22Rv1 (cell line): ENCODE data around the gene ZNF280C.
"Not testable (repeated sequence)": the region's sequence is repeated elsewhere in the genome, so short reads cannot be mapped to it uniquely, and the experiment has no call there.

Experiments
- H3K27ac ChIP-seq: fragments of 450-650 bp; 2 replicates; pipeline ENCODE4 v1.5.1; 2017
- CTCF ChIP-seq: fragments of 450-650 bp; IDR thresholded peaks from 2 replicates; pipeline ENCODE4 v1.5.1; 2017; ENCODE audit warnings: mild to moderate bottlenecking
- ZFX ChIP-seq: fragments of 450-650 bp; IDR thresholded peaks from 2 replicates; pipeline ENCODE4 v1.6.1; 2017; ENCODE audit warnings: antibody characterized with exemption, borderline replicate concordance

Gene ZNF280C

GRCh38 chrX:130296297-130296678 is 27.6 kb upstream of the ZNF280C start:
- TF ChIP-seq CTCF (no peak), ZFX (no peak)
- H3K27ac ChIP-seq, result no peak overlapping the region

GRCh38 chrX:130295519-130296296 is 27.0 kb upstream of the ZNF280C start:
- no peak overlapping the region for H3K27ac ChIP-seq
- TF ChIP-seq CTCF (no peak), ZFX (no peak)

- TF ChIP-seq ZFX, result no peak
- TF ChIP-seq CTCF, result no peak
These were observed 18.5 kb upstream of the ZNF280C start for GRCh38 chrX:130287071-130287770.

GRCh38 chrX:130285710-130286109 is 17.0 kb upstream of the ZNF280C start:
- TF ChIP-seq CTCF, result no peak
- TF ChIP-seq ZFX, result no peak
- no peak overlapping the region for H3K27ac ChIP-seq

More at GRCh38 chrX:130287071-130287770, 18.5 kb upstream of the ZNF280C start:
- H3K27ac ChIP-seq, result no peak overlapping the region

GRCh38 chrX:130285069-130285620 is 16.4 kb upstream of the ZNF280C start:
- TF ChIP-seq CTCF (no peak), ZFX (no peak)
- no peak overlapping the region for H3K27ac ChIP-seq

GRCh38 chrX:130282151-130282550 is 13.5 kb upstream of the ZNF280C start:
- no peak for TF ChIP-seq ZFX
- TF ChIP-seq CTCF, result no peak
- H3K27ac ChIP-seq, result no peak overlapping the region

- TF ChIP-seq ZFX (no peak), CTCF (no peak)
These were observed 12.2 kb upstream of the ZNF280C start for GRCh38 chrX:130280901-130281300.

GRCh38 chrX:130272253-130272652 is 3.6 kb upstream of the ZNF280C start:
- not testable (repeated sequence) for H3K27ac ChIP-seq

More at GRCh38 chrX:130280901-130281300, 12.2 kb upstream of the ZNF280C start:
- H3K27ac ChIP-seq, result no peak overlapping the region

GRCh38 chrX:130269391-130269790 is 692 bp upstream of the ZNF280C start:
- not testable (repeated sequence) for H3K27ac ChIP-seq
